HepG2 (cell line): ENCODE results near the gene HECTD4. TPM values are rescaled to one million over a fixed set of nuclear protein-coding genes. Genes with fewer than 3 reads are reported as not detected.

Experiments
- AHR ChIP-seq: IDR thresholded peaks from 2 replicates; pipeline ENCODE4 v1.6.1; 2018; ENCODE audit warnings: missing genetic modification reagents, missing compliant biosample characterization
- ATRX ChIP-seq: sonication (generic); formaldehyde crosslinking; IDR thresholded peaks from 2 replicates; pipeline ENCODE4 v1.4.0; 2020; ENCODE audit warnings: missing genetic modification reagents, borderline replicate concordance
- BCL6 ChIP-seq: IDR thresholded peaks from 2 replicates; pipeline ENCODE4 v1.6.1; 2016; ENCODE audit warnings: missing genetic modification reagents, missing compliant biosample characterization
- BHLHE40 ChIP-seq: IDR thresholded peaks from 2 replicates; pipeline ENCODE4 v1.6.1; 2011; ENCODE audit warnings: low read length, improper control_type of control experiment
- CEBPB ChIP-seq: IDR thresholded peaks from 2 replicates; pipeline ENCODE4 v1.6.1; 2011; ENCODE audit warnings: low read depth, low read length, improper control_type of control experiment, borderline replicate concordance
- CHD4 ChIP-seq: fragments of 200-600 bp; sonication (generic); IDR thresholded peaks from 2 replicates; pipeline ENCODE4 v1.7.0; 2017; ENCODE audit warnings: mild to moderate bottlenecking, low read length, borderline replicate concordance
- EEA1 ChIP-seq: sonication (generic); formaldehyde crosslinking; IDR thresholded peaks from 2 replicates; pipeline ENCODE4 v1.5.1; 2020; ENCODE audit warnings: mild to moderate bottlenecking, missing genetic modification reagents, borderline replicate concordance
- FOSL2 ChIP-seq: sonication (generic); formaldehyde crosslinking; IDR thresholded peaks from 2 replicates; pipeline ENCODE4 v1.4.0; 2020; ENCODE audit warnings: missing genetic modification reagents
- FOXP1 ChIP-seq, 2 experiments: fragments of 450-650 bp in 1 of 2; IDR thresholded peaks; 2 replicates each; pipeline ENCODE4 v1.6.1; 2017 to 2018; ENCODE audit warnings: antibody characterized with exemption in 1 of 2
- HDAC2 ChIP-seq: sonication (generic); formaldehyde crosslinking; IDR thresholded peaks from 2 replicates; pipeline ENCODE4 v1.4.0; 2020; ENCODE audit warnings: missing genetic modification reagents
- HHEX ChIP-seq: IDR thresholded peaks from 2 replicates; pipeline ENCODE4 v1.6.1; 2016; ENCODE audit warnings: control low read depth
- HOXA5 ChIP-seq: sonication (generic); formaldehyde crosslinking; IDR thresholded peaks from 2 replicates; pipeline ENCODE4 v1.4.0; 2020; ENCODE audit warnings: missing genetic modification reagents
- IRX3 ChIP-seq: sonication (generic); formaldehyde crosslinking; IDR thresholded peaks from 2 replicates; pipeline ENCODE4 v1.8.1; 2023; ENCODE audit warnings: mild to moderate bottlenecking, low read depth, missing genetic modification reagents, borderline replicate concordance
- KDM1A ChIP-seq: IDR thresholded peaks from 2 replicates; pipeline ENCODE4 v1.6.1; 2016; ENCODE audit warnings: missing compliant biosample characterization
- KLF12 ChIP-seq: sonication (generic); formaldehyde crosslinking; IDR thresholded peaks from 2 replicates; pipeline ENCODE4 v1.4.0; 2020; ENCODE audit warnings: missing genetic modification reagents, borderline replicate concordance
- MYC ChIP-seq: sonication (generic); formaldehyde crosslinking; IDR thresholded peaks from 2 replicates; pipeline ENCODE4 v1.9.0; 2021; ENCODE audit warnings: missing genetic modification reagents, borderline replicate concordance
- XBP1 ChIP-seq: sonication (generic); formaldehyde crosslinking; IDR thresholded peaks from 2 replicates; pipeline ENCODE4 v1.5.0; 2020; ENCODE audit warnings: missing genetic modification reagents
- ZMYM2 ChIP-seq: sonication (generic); formaldehyde crosslinking; IDR thresholded peaks from 2 replicates; pipeline ENCODE4 v1.8.0; 2022; ENCODE audit warnings: mild to moderate bottlenecking, missing genetic modification reagents
- ZMYM3 ChIP-seq: sonication (generic); formaldehyde crosslinking; IDR thresholded peaks from 2 replicates; pipeline ENCODE4 v1.5.1; 2020; ENCODE audit warnings: mild to moderate bottlenecking, missing genetic modification reagents
- ZNF564 ChIP-seq: sonication (generic); formaldehyde crosslinking; IDR thresholded peaks from 2 replicates; pipeline ENCODE4 v1.8.1; 2023; ENCODE audit warnings: mild to moderate bottlenecking, missing genetic modification reagents
- ZNF644 ChIP-seq: IDR thresholded peaks from 2 replicates; pipeline ENCODE4 v1.6.1; 2016; ENCODE audit warnings: low read depth
- polyA plus RNA-seq, 8 experiments: library from polyadenylated mRNA; depleted of rRNA in 3 of 8; stranded (reverse) in 7 of 8; unstranded in 1 of 8; fragments of >200 nt; fragmentation: Illumina TruSeq in 4 of 8; extraction: Trizol in 4 of 8; gene quantifications; 2 replicates each; pipeline versions ENCODE4 v1.2.1 to v1.2.3, GENCODE V29; 2011 to 2016; ENCODE audit warnings: low read depth in 4 of 8, missing spikeins in 1 of 8, mixed read lengths in 1 of 8; ENCODE audit not compliant: insufficient read depth in 1 of 8
- total RNA-seq, 5 experiments: library from RNA; depleted of rRNA; stranded (reverse); fragments of >200 nt; fragmentation: Illumina TruSeq; extraction: Trizol; gene quantifications; 2 replicates each; pipeline ENCODE4 v1.2.3, GENCODE V29; 2016; ENCODE audit warnings: low read depth in 1 of 5
- TF ChIP-seq, protein P1 (sequence below): sonication (generic); formaldehyde crosslinking; IDR thresholded peaks from 2 replicates; pipeline ENCODE4 v1.4.0; 2020; ENCODE audit warnings: missing genetic modification reagents; ENCODE audit errors: not compliant biosample characterization
- TF ChIP-seq, protein P2 (sequence below): sonication (generic); formaldehyde crosslinking; conservative IDR thresholded peaks from 2 replicates; pipeline ENCODE4 v1.4.0; 2020; ENCODE audit warnings: missing genetic modification reagents
- TF ChIP-seq, protein P3 (sequence below): sonication (generic); formaldehyde crosslinking; IDR thresholded peaks from 2 replicates; pipeline ENCODE4 v1.5.0; 2020; ENCODE audit warnings: mild to moderate bottlenecking, missing genetic modification reagents
- TF ChIP-seq, protein P4 (sequence below): sonication (generic); formaldehyde crosslinking; IDR thresholded peaks from 2 replicates; pipeline ENCODE4 v1.4.0; 2020; ENCODE audit warnings: missing genetic modification reagents

The HECTD4 gene
- total and polyA plus RNA-seq, 2 of the 13 experiments (the other 11 are each of a cell fraction or from before 2014, with no cell fraction given): 9.0 to 11.4 TPM

DNA sequence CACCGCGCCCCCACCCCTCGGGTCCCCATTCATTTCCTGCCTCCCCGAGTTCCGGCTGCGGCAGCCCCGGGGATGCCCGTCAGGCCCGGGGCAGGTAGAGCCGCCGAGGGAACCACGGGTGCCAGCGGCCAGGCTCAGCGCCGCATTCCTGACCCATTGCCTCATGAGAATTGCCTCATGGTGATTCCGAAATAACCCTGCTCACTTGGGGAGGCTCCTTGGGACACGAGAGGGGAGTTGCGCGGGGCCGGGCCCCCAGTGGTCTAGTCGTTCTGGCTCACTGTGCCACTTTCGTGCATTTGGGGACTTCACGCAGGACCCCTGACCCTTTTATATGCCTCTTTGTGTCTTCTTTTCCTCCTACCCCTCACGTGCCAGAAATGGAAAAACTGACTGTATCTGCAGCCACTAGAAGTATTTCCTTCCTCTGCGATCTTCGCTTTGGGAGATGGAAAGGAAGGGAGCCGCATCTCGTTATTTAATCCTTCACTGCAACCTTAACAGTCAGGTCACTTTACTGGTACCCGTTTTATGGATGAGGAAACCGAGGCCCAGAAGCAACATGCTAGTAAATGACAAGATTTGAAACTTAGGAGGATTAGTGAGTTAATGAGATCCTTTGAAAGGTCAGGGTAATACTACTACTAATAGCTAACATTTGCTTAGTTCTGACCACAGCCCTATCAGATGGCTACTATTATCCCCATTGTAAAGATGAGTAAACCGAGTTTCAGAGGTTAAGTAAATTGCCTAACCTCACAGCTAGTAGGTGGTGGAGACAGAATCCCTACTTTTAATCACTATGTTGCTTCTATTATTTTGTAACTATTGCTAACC is 37.3 kb upstream of the HECTD4 start (continued):
- TF ChIP-seq, protein P1, sequence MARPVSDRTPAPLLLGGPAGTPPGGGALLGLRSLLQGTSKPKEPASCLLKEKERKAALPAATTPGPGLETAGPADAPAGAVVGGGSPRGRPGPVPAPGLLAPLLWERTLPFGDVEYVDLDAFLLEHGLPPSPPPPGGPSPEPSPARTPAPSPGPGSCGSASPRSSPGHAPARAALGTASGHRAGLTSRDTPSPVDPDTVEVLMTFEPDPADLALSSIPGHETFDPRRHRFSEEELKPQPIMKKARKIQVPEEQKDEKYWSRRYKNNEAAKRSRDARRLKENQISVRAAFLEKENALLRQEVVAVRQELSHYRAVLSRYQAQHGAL (CRISPR knock-in tag): no peak
- TF ChIP-seq HOXA5 (CRISPR knock-in tag) (peak; percentile 35; the same call in 1 of the 2 replicates), IRX3 (CRISPR knock-in tag) (no peak), AHR (no peak), ATRX (CRISPR knock-in tag) (no peak), BHLHE40 (peak; percentile 64; the same call in 1 of the 2 replicates), FOSL2 (CRISPR knock-in tag) (peak; percentile 54; the same call in 1 of the 2 replicates), HDAC2 (CRISPR knock-in tag) (no peak), HHEX (CRISPR knock-in tag) (no peak), CHD4 (peak; percentile 58; the same call in 1 of the 2 replicates), ZMYM2 (CRISPR knock-in tag) (no peak), XBP1 (CRISPR knock-in tag) (no peak), FOXP1 (IDR thresholded peaks at IDR 0.05) (no peak), FOXP1 (CRISPR knock-in tag; IDR thresholded peaks at IDR 0.05) (no peak), KLF12 (CRISPR knock-in tag) (no peak), CEBPB (peak; percentile 90), ZNF644 (no peak), ZNF564 (CRISPR knock-in tag) (peak; percentile 14), MYC (CRISPR knock-in tag) (peak; percentile 44; the same call in 1 of the 2 replicates), EEA1 (no peak), BCL6 (CRISPR knock-in tag) (no peak), ZMYM3 (CRISPR knock-in tag) (peak; percentile 74), KDM1A (CRISPR knock-in tag) (peak; percentile 40; the same call in 1 of the 2 replicates)
- TF ChIP-seq, protein P2, sequence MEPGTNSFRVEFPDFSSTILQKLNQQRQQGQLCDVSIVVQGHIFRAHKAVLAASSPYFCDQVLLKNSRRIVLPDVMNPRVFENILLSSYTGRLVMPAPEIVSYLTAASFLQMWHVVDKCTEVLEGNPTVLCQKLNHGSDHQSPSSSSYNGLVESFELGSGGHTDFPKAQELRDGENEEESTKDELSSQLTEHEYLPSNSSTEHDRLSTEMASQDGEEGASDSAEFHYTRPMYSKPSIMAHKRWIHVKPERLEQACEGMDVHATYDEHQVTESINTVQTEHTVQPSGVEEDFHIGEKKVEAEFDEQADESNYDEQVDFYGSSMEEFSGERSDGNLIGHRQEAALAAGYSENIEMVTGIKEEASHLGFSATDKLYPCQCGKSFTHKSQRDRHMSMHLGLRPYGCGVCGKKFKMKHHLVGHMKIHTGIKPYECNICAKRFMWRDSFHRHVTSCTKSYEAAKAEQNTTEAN (CRISPR knock-in tag): no peak
- TF ChIP-seq, protein P3, sequence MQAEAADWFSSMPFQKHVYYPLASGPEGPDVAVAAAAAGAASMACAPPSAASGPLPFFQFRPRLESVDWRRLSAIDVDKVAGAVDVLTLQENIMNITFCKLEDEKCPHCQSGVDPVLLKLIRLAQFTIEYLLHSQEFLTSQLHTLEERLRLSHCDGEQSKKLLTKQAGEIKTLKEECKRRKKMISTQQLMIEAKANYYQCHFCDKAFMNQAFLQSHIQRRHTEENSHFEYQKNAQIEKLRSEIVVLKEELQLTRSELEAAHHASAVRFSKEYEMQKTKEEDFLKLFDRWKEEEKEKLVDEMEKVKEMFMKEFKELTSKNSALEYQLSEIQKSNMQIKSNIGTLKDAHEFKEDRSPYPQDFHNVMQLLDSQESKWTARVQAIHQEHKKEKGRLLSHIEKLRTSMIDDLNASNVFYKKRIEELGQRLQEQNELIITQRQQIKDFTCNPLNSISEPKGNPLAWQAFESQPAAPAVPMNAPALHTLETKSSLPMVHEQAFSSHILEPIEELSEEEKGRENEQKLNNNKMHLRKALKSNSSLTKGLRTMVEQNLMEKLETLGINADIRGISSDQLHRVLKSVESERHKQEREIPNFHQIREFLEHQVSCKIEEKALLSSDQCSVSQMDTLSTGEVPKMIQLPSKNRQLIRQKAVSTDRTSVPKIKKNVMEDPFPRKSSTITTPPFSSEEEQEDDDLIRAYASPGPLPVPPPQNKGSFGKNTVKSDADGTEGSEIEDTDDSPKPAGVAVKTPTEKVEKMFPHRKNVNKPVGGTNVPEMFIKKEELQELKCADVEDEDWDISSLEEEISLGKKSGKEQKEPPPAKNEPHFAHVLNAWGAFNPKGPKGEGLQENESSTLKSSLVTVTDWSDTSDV (CRISPR knock-in tag): no peak
- TF ChIP-seq, protein P4, sequence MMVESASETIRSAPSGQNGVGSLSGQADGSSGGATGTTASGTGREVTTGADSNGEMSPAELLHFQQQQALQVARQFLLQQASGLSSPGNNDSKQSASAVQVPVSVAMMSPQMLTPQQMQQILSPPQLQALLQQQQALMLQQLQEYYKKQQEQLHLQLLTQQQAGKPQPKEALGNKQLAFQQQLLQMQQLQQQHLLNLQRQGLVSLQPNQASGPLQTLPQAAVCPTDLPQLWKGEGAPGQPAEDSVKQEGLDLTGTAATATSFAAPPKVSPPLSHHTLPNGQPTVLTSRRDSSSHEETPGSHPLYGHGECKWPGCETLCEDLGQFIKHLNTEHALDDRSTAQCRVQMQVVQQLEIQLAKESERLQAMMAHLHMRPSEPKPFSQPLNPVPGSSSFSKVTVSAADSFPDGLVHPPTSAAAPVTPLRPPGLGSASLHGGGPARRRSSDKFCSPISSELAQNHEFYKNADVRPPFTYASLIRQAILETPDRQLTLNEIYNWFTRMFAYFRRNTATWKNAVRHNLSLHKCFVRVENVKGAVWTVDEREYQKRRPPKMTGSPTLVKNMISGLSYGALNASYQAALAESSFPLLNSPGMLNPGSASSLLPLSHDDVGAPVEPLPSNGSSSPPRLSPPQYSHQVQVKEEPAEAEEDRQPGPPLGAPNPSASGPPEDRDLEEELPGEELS (CRISPR knock-in tag): no peak
